Bronchial epithelial cell (primary cell): ENCODE results near the gene TAF6L. TPM values are rescaled to one million over a fixed set of nuclear protein-coding genes. Genes with fewer than 3 reads are reported as not detected.
A peak's percentile ranks its signal among the peaks of the same experiment; 100 is the strongest.
"Not testable (repeated sequence)": the region's sequence is repeated elsewhere in the genome, so short reads cannot be mapped to it uniquely, and the experiment has no call there.

Experiments
- DNase-seq: peaks from one replicate; pipeline ENCODE4 v3.0.0-alpha.2; 2010; ENCODE audit warnings: low read depth
- FAIRE-seq: peaks from 2 replicates; lab custom pipeline; 2011; peaks lifted over from hg19 to GRCh38; lab: Jason Lieb, UNC
- H3K27me3 ChIP-seq: 2 replicates; pipeline ENCODE4 v1.5.1; 2011; ENCODE audit warnings: low read length; ENCODE audit not compliant: control insufficient read depth, insufficient read depth
- H3K36me3 ChIP-seq: 2 replicates; pipeline ENCODE4 v1.5.1; 2011; ENCODE audit warnings: low read length; ENCODE audit not compliant: control insufficient read depth, insufficient read depth
- H3K4me3 ChIP-seq: 2 replicates; pipeline ENCODE4 v1.5.1; 2011; ENCODE audit warnings: mild to moderate bottlenecking, low read depth, low read length, control low read depth
- CTCF ChIP-seq: IDR thresholded peaks from 2 replicates; pipeline ENCODE4 v1.5.1; 2011; ENCODE audit warnings: mild to moderate bottlenecking, moderate library complexity, low read length, control low read depth, inconsistent platforms; ENCODE audit not compliant: insufficient read depth, severe bottlenecking
- total RNA-seq: library from RNA; depleted of rRNA; stranded (reverse); fragments of >200 nt; gene quantifications from 2 replicates; pipeline ENCODE4 v1.2.1, GENCODE V29; 2014

The TAF6L gene
- total RNA-seq, 1 donor from 2014 or later, result 17.1 TPM

DNA sequence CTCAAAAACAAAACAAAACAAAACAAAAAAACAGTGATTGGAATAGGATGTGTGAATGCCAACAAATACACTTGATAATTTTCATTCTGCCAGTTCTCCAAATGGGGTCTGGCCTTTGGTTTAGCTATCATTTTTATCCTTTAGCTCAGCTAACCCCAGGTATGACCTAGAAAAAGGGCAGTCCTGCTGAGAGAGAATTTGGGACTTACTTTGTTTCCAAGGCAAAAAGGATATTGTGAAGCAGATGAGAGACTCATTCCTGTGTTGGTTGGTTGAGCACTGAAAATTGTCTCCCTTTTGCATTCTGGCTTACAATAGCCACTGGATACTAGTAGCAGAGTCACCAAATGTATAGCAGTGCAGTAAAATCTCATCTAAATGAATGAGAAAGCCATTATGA is 34.0 kb upstream of the TAF6L start:
- Histone ChIP-seq H3K27me3 (no peaks in the 10 kb centered on the region), H3K36me3 (peaks cover 9% of the 10 kb centered on the region), H3K4me3 (no peak overlapping the region)
- no peak for DNase-seq
- FAIRE-seq, result no peak
- no peak for TF ChIP-seq CTCF

- no peaks in the 10 kb centered on the region for H3K27me3 ChIP-seq
- FAIRE-seq (no peak), DNase-seq (no peak)
- H3K36me3 ChIP-seq, result peaks cover 7% of the 10 kb centered on the region
- TF ChIP-seq CTCF, result no peak
- no peak overlapping the region for H3K4me3 ChIP-seq
Measured at GRCh38 chr11:62747475-62748160, 23.6 kb upstream of the TAF6L start.

DNA sequence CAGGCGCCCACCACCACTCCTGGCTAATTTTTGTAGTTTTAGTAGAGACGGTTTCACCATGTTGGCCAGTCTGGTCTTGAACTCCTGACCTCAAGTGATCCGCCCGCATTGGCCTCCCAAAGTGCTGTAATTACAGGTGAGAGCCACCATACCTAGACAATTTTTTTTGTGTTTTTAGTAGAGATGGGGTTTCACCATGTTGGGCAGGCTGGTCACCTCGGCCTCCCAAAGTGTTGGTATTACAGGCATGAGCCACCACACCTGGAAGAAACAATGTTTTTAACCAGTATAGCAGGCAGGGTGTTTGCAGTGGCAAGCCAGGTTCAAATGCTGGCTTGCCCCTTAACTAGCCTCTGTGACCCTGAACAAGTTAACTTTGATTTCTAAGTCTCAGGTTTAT is 21.3 kb upstream of the TAF6L start:
- H3K27me3 ChIP-seq, H3K36me3 ChIP-seq, FAIRE-seq, DNase-seq, H3K4me3 ChIP-seq: not testable (repeated sequence)

- FAIRE-seq (no peak), DNase-seq (no peak)
- TF ChIP-seq CTCF, result no peak
- no peaks in the 10 kb centered on the region for H3K27me3 ChIP-seq
- no peak overlapping the region for H3K4me3 ChIP-seq
- peaks cover 7% of the 10 kb centered on the region for H3K36me3 ChIP-seq
Measured at GRCh38 chr11:62752177-62752785, 18.9 kb upstream of the TAF6L start.

DNA sequence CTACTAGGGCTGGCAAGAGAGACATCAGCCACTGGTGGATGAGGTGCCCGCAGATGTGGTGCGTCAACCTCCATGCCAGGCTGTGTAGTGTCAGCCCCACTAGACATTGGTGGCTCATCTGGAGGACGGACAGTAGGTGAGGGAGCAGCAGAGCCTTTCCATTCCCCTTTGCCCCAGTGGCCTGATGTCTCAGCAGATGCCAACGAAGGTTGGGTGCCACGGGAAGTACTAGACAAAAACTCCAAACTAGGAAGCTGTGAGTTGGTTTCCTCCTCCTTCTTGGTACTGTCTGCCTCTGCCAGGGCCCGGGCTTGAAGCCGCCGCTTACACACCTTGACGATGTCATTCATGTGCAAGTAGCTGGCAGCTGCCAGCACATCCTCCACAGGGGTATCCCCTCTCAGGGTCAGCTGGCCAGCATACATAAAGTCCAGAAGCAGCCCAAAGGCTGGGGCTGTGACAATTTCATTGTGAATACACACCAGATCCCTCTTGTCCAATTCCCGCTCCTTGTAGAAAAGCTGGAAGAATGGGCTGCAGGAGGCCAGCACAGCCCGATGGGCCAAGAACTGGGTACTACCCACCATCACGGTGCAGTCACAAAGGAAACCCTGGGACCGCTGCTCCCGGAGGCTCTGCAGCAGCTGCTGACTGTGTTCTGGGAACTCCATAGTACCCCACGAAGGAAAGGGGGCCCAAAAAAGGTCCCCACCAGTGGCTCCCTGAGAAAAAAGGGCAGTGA is 18.0 kb upstream of the TAF6L start:
- Histone ChIP-seq H3K36me3 (peaks cover 7% of the 10 kb centered on the region), H3K27me3 (no peaks in the 10 kb centered on the region), H3K4me3 (peak overlapping the region; percentile 57)
- no peak for TF ChIP-seq CTCF
- DNase-seq (no peak), FAIRE-seq (no peak)
